Measurements from ENCODE around the gene EIF3L. TPM values are rescaled to one million over a fixed set of nuclear protein-coding genes. Genes with fewer than 3 reads are reported as not detected.

The EIF3L gene
- total RNA-seq, 2 donors from 2014 or later, result 193 to 284 TPM

- Histone ChIP-seq H3K9me3 (no peaks in the 10 kb centered on the region), H3K27me3 (no peaks in the 10 kb centered on the region), H3K27ac (no peak overlapping the region), H3K4me1 (peaks cover 0 to 23% of the 10 kb centered on the region in 2 donors), H3K36me3 (peaks cover 31% of the 10 kb centered on the region), H3K4me3 (no peak overlapping the region)
- TF ChIP-seq CTCF (IDR thresholded peaks at IDR 0.05), result no peak
- no peak for DNase-seq (ENCODE audit: low spot score)
Observed at GRCh38 chr22:37913233-37913721, 64.1 kb downstream of the EIF3L start.

- H3K27me3 ChIP-seq, result no peaks in the 10 kb centered on the region
- H3K27ac ChIP-seq, result no peak overlapping the region
- H3K36me3 ChIP-seq, result peaks cover 47% of the 10 kb centered on the region
- TF ChIP-seq CTCF (IDR thresholded peaks at IDR 0.05), result no peak
- DNase-seq (ENCODE audit: low spot score), result no peak
- peaks cover 0 to 12% of the 10 kb centered on the region in 2 donors for H3K4me1 ChIP-seq
- H3K4me3 ChIP-seq, result no peak overlapping the region
- H3K9me3 ChIP-seq, result no peaks in the 10 kb centered on the region
Observed at GRCh38 chr22:37916311-37916710, 67.1 kb downstream of the EIF3L start.

- H3K27me3 ChIP-seq, result no peaks in the 10 kb centered on the region
- no peak for TF ChIP-seq CTCF (IDR thresholded peaks at IDR 0.05)
- no peaks in the 10 kb centered on the region for H3K9me3 ChIP-seq
- peaks cover 55% of the 10 kb centered on the region for H3K36me3 ChIP-seq
- DNase-seq (ENCODE audit: low spot score), result no peak
- no peaks in the 10 kb centered on the region for H3K4me1 ChIP-seq
- no peak overlapping the region for H3K27ac ChIP-seq
- no peak overlapping the region for H3K4me3 ChIP-seq
Observed at GRCh38 chr22:37917874-37918548, 68.8 kb downstream of the EIF3L start.

GRCh38 chr22:37918580-37919270 lies 69.5 kb downstream of the EIF3L start:
- no peak overlapping the region for H3K27ac ChIP-seq
- H3K4me3 ChIP-seq, result no peak overlapping the region
- peaks cover 55% of the 10 kb centered on the region for H3K36me3 ChIP-seq
- H3K27me3 ChIP-seq, result no peaks in the 10 kb centered on the region
- no peaks in the 10 kb centered on the region for H3K9me3 ChIP-seq
- H3K4me1 ChIP-seq, result no peaks in the 10 kb centered on the region
- no peak for TF ChIP-seq CTCF (IDR thresholded peaks at IDR 0.05)
- no peak for DNase-seq (ENCODE audit: low spot score)

- no peak for DNase-seq (ENCODE audit: low spot score)
- no peak overlapping the region for H3K4me3 ChIP-seq
- H3K36me3 ChIP-seq, result peaks cover 47% of the 10 kb centered on the region
- H3K27me3 ChIP-seq, result no peaks in the 10 kb centered on the region
- no peaks in the 10 kb centered on the region for H3K4me1 ChIP-seq
- no peak for TF ChIP-seq CTCF (IDR thresholded peaks at IDR 0.05)
- no peaks in the 10 kb centered on the region for H3K9me3 ChIP-seq
- H3K27ac ChIP-seq, result no peak overlapping the region
Observed at GRCh38 chr22:37920126-37920525, 70.9 kb downstream of the EIF3L start.
